PC-9 (cell line): ENCODE measurements around the gene ZBTB26. TPM values are rescaled to one million over a fixed set of nuclear protein-coding genes. Genes with fewer than 3 reads are reported as not detected.

Experiments
- BruUV-seq: library from RNA; stranded (reverse); fragments of 400-500 nt; replicated peaks from 2 replicates; lab custom pipeline; 2021; lab: Mats Ljungman, UMichigan
- CTCF ChIA-PET: fragments of 300-600 bp; sonication (Branson Sonifier 250); formaldehyde crosslinking; loops from one replicate; lab custom pipeline; 2022; ENCODE audit warnings: antibody characterized with exemption; lab: Charles Lee
- POLR2A ChIA-PET: fragments of 300-600 bp; sonication (Branson Sonifier 250); formaldehyde crosslinking; loops from one replicate; lab custom pipeline; 2022; ENCODE audit warnings: antibody characterized with exemption; ENCODE audit not compliant: unreplicated experiment; lab: Charles Lee
- DNase-seq, 2 experiments: peaks; one replicate each; pipeline versions ENCODE4 v3.0.0 to v3.0.0-alpha.2; 2015 to 2022; ENCODE audit warnings: mixed read lengths in 1 of 2
- H2AFZ ChIP-seq: fragments of 200-600 bp; sonication (generic); 2 replicates; pipeline ENCODE4 v1.8.1; 2017; ENCODE audit warnings: antibody characterized with exemption
- H3F3A ChIP-seq: fragments of 200-600 bp; sonication (generic); 2 replicates; pipeline ENCODE4 v1.8.1; 2017; ENCODE audit warnings: antibody characterized with exemption, mild to moderate bottlenecking, low read depth; ENCODE audit not compliant: insufficient read depth
- H3K27ac ChIP-seq: fragments of 200-600 bp; sonication (generic); 2 replicates; pipeline ENCODE4 v1.6.1; 2016; ENCODE audit warnings: mixed run types
- H3K27me3 ChIP-seq: fragments of 200-600 bp; sonication (generic); 2 replicates; pipeline ENCODE4 v1.6.1; 2016; ENCODE audit warnings: low read depth, mixed run types; ENCODE audit not compliant: insufficient read depth
- H3K36me3 ChIP-seq: fragments of 200-600 bp; sonication (generic); 2 replicates; pipeline ENCODE4 v1.6.1; 2016; ENCODE audit warnings: low read depth, mixed run types
- H3K4me1 ChIP-seq: fragments of 200-600 bp; sonication (generic); replicated peaks from 2 replicates; pipeline ENCODE4 v1.6.1; 2016; ENCODE audit warnings: mixed run types; ENCODE audit not compliant: insufficient read depth
- H3K4me2 ChIP-seq: fragments of 200-600 bp; sonication (generic); 2 replicates; pipeline ENCODE4 v1.6.1; 2017; ENCODE audit warnings: mixed run types
- H3K4me3 ChIP-seq: fragments of 200-600 bp; sonication (generic); 2 replicates; pipeline ENCODE4 v1.6.1; 2016; ENCODE audit warnings: mixed run types
- H3K79me2 ChIP-seq: fragments of 200-600 bp; sonication (generic); 2 replicates; pipeline ENCODE4 v1.6.1; 2017; ENCODE audit warnings: low read depth, mixed run types
- H3K9me2 ChIP-seq: fragments of 200-600 bp; sonication (generic); 2 replicates; pipeline ENCODE4 v1.8.1; 2017; ENCODE audit warnings: mild to moderate bottlenecking; ENCODE audit not compliant: insufficient read depth
- H3K9me3 ChIP-seq: fragments of 200-600 bp; sonication (generic); 2 replicates; pipeline ENCODE4 v1.8.1; 2016; ENCODE audit warnings: low read depth; ENCODE audit not compliant: insufficient read depth
- H4K20me1 ChIP-seq: fragments of 200-600 bp; sonication (generic); 2 replicates; pipeline ENCODE4 v1.8.1; 2017; ENCODE audit not compliant: insufficient read depth
- CTCF ChIP-seq: fragments of 200-600 bp; sonication (generic); conservative IDR thresholded peaks from 2 replicates; pipeline ENCODE4 v1.6.1; 2017; ENCODE audit warnings: mixed run types, antibody characterized with exemption, mild to moderate bottlenecking, moderate library complexity
- EZH2 ChIP-seq: fragments of 200-600 bp; sonication (generic); IDR thresholded peaks from 2 replicates; pipeline ENCODE4 v1.8.0; 2017; ENCODE audit warnings: antibody characterized with exemption, low read depth
- intact Hi-C: fragments of 100-400 bp; cut with micrococcal nuclease; formaldehyde crosslinking; loops from one replicate; pipeline ENCODE4 v1.10.0; 2022; ENCODE audit not compliant: unreplicated experiment
- total RNA-seq: library from RNA; stranded (reverse); gene quantifications from 2 replicates; pipeline ENCODE4 v1.2.3, GENCODE V29; 2021

ZBTB26 gene
- total RNA-seq, 1 experiment from 2014 or later = 10.2 TPM

- Histone ChIP-seq H3K4me2 (no peak overlapping the region; the same call in 1 of the 2 replicates), H3K79me2 (peaks cover 46% of the 10 kb centered on the region), H3K9me3 (no peaks in the 10 kb centered on the region), H4K20me1 (peaks cover 36% of the 10 kb centered on the region), H3K4me1 (peaks cover 20% of the 10 kb centered on the region), H3K27me3 (no peaks in the 10 kb centered on the region), H2AFZ (no peak overlapping the region), H3K9me2 (no peaks in the 10 kb centered on the region), H3F3A (peaks cover 16% of the 10 kb centered on the region; the same call in 1 of the 2 replicates), H3K27ac (peak overlapping the region; percentile 38), H3K36me3 (no peaks in the 10 kb centered on the region), H3K4me3 (no peak overlapping the region)
- ChIA-PET CTCF (no interaction called here), POLR2A (no interaction called here)
- no TSS peak for BruUV-seq
- no peak for DNase-seq
- TF ChIP-seq EZH2 (no peak), CTCF (no peak)
- intact Hi-C loops = no loop called here
Observed at GRCh38 chr9:122939601-122940000, 8.3 kb upstream of the ZBTB26 start.

GRCh38 chr9:122936883-122937282, 5.6 kb upstream of the ZBTB26 start:
- Histone ChIP-seq H3K27me3 (no peaks in the 10 kb centered on the region), H3F3A (peaks cover 25% of the 10 kb centered on the region; the same call in 1 of the 2 replicates), H3K36me3 (no peaks in the 10 kb centered on the region), H3K9me3 (no peaks in the 10 kb centered on the region), H3K79me2 (peaks cover 42% of the 10 kb centered on the region), H3K4me2 (no peak overlapping the region), H2AFZ (no peak overlapping the region), H4K20me1 (peaks cover 12% of the 10 kb centered on the region), H3K4me1 (peaks cover 18% of the 10 kb centered on the region), H3K27ac (no peak overlapping the region), H3K4me3 (no peak overlapping the region), H3K9me2 (no peaks in the 10 kb centered on the region)
- intact Hi-C loops = no loop called here
- ChIA-PET CTCF (no interaction called here), POLR2A (no interaction called here)
- TF ChIP-seq EZH2 (no peak), CTCF (no peak)
- DNase-seq = no peak
- BruUV-seq = no TSS peak

GRCh38 chr9:122936464-122936863, 5.2 kb upstream of the ZBTB26 start:
- Histone ChIP-seq H3K4me2 (no peak overlapping the region), H3K79me2 (peaks cover 41% of the 10 kb centered on the region), H3K36me3 (no peaks in the 10 kb centered on the region), H3K9me2 (no peaks in the 10 kb centered on the region), H4K20me1 (peaks cover 8% of the 10 kb centered on the region), H3K4me3 (no peak overlapping the region), H3K27me3 (no peaks in the 10 kb centered on the region), H3K27ac (no peak overlapping the region), H3K4me1 (peaks cover 17% of the 10 kb centered on the region), H3F3A (peaks cover 23% of the 10 kb centered on the region; the same call in 1 of the 2 replicates), H3K9me3 (no peaks in the 10 kb centered on the region), H2AFZ (no peak overlapping the region)
- DNase-seq = no peak
- POLR2A ChIA-PET = no interaction called here
- intact Hi-C loops = no loop called here
- no TSS peak for BruUV-seq
- CTCF ChIA-PET = no interaction called here
- TF ChIP-seq EZH2 = no peak
- TF ChIP-seq CTCF = no peak
